Gastrocnemius medialis (tissue), 4 donors: ENCODE data around the gene ITPK1.

Experiments
- CTCF ChIP-seq, 5 experiments: fragments of 450-650 bp in 3 of 5; fragments of 200-600 bp in 2 of 5; sonication (generic) in 2 of 5; IDR thresholded peaks in 4 of 5; conservative IDR thresholded peaks in 1 of 5; 1 replicate in 4 of 5; 2 replicates in 1 of 5; pipeline ENCODE4 v1.5.1; 2016 to 2019; ENCODE audit warnings: antibody characterized with exemption in 5 of 5, mild to moderate bottlenecking in 3 of 5, moderate library complexity in 3 of 5
- POLR2A ChIP-seq, 2 donors: fragments of 450-650 bp; IDR thresholded peaks; one replicate each; pipeline ENCODE4 v1.6.1; 2017; ENCODE audit warnings: antibody characterized with exemption in 2 of 2, mild to moderate bottlenecking in 2 of 2, moderate library complexity in 2 of 2

GRCh38 chr14:93114068-93114710, 1.5 kb downstream of the ITPK1 start:
- TF ChIP-seq CTCF (IDR thresholded peaks at IDR 0.05 in 4 of 5, conservative IDR thresholded peaks at IDR 0.05 in 1 of 5) (no peak), POLR2A (IDR thresholded peaks at IDR 0.05) (no peak)
